NCI-H2107 (cell line): ENCODE data around the gene METTL21C.

Experiments used
- DNase-seq: peaks from one replicate; lab custom pipeline; 2025; lab: John Stamatoyannopoulos, UW

The METTL21C gene

DNA sequence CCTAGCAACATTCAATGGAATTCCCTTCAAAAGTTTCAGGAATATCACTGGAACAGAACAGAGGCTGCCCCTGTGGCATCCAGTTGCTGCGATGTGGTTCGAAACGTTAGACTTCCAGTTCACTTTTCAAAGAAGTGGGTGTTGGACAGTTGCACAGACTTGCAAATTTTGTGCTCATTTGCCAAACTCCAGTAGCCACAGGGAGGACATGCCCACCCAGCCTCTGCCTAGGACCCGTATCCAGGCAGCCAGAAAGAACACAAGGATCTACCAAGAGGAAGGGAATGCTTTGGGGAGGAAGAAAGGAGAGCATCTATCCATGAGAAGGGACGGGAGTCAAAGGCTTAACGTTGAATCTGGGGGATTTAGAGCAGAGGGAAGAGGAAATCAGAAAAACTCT, at the start of gene METTL21C:
Gene METTL21C (minus strand): TSS at position 108 of the 400 bp plus-strand sequence. CDS start 546 bp downstream, outside the sequence.
- no peak for DNase-seq

DNA sequence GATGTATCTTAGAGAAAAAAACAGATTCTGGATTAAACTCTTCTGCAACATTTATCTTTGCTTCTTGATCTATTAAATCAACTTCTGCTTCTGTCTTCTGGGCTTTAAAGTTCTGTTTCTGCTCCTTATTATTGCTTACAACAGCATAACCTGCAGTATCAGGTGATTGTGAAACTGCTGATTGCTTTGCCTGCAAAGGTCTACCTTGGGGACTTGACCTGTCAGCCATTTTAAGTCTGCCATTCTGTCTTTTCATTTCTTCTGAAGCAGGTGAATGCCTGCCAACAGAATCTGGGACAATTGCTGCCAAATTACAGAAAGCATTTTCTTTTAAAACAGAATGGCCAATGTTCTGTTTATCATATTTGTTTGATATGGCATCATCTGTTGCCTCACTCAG, 47.7 kb upstream of the METTL21C start:
- no peak for DNase-seq

DNA sequence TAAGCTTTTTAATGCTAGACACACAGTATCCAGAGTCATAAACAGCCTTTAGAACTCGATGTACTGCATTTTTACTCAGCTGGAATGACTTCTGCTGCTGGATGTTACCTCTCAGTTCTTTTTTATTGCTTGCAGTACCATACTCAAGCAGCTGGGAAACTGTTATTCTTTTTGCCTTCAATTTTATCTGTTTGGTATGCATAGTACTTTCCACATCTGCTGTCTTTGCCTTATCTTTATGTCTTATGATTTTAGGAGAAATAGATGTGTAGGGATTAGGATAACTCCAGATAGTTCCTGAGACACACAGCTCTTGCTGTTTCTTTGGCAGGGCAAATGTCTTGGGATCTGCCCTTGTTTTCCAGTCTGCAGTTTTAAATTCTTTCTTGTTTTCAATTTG, 47.3 kb upstream of the METTL21C start:
- no peak for DNase-seq

DNA sequence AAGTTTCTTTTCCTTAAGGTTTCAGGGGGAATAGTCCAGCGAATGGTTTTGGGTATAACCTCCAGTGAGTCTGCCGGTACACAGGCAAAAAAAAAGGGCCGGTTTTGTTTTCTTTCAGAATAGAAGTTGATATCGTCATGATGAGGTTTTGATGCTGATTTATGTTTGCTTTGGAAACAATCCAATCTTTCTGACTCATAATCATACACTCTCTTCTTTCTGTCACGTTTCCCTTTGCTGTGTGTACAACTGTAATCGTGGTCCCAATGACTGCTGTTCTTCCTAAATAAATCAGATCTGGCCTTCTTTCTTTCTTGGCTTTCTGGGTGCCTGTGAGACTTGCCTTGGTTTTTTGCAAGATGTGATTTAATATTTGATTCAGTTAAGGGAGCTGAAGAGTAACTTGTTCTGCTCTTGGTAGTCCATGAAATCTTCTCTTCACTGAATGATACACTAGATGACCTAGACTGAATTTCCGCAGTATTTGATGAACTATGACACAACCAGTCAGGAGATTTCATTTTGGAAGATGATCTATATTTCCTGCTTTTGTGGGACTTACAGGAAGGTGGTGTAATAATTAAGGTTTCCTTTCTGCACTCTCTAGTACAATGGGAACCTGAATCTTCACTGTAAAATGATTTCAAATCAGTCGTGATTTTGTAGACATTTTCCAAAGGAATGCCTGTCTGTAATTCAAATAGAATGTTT, 34.9 kb upstream of the METTL21C start:
- no peak for DNase-seq

DNA sequence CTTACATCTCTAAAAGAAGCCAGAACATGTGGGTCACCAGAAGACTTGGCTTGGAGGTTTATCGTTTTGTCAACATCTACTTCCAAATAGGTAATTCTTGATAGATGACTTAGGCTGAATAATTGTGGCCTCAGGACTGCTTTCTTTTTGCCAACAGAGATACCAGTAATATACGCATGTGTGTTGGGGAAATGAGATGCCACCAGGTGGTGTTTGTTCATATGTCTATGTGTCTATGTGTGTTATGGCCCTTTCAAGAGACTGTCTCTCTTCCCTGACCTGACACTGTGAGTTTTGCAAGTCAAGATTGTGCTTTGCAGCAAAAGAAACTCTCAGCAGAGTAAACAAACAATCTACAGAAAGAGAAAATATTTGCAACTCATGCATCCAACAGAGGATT, 31.6 kb upstream of the METTL21C start:
- DNase-seq: no peak

DNA sequence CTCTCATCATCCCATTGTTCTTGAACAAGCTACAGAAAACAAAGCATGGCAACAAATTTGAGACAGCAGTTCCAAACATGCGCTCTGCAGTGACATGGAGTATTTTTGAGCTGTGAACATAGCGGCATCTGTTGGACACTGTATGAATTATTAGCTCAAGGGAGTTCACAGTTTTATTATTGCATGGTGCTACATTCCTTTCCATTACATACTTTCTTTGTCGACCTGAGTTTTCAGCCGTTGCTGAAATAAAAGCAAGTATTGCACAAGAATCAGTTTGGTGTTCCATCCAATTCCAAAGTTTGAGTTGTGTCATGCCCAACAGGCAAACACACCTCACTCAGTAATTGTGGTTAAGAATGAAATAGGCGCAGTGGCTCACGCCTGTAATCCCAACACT, 30.1 kb upstream of the METTL21C start:
- DNase-seq: peak; percentile 19

DNA sequence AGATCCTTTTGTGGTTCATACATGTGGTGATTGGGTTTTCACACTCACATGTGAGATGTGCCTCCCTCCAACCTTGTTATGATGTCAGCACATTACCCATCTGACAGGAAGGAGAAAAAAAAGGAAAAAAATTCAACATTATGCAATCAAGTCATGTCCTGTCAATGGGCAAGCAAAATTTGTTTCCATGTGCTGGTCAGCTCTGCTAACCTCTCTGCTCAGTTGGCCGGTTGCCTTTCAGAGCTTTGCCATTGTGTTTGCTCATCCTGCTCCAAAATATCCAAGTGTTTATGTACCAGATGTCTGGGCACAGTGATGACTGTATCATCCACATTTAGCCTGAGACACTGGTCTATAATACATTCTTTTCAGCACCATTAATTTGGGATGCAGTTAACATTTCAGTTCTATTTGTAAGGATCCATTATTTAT, 27.0 kb upstream of the METTL21C start:
- no peak for DNase-seq

DNA sequence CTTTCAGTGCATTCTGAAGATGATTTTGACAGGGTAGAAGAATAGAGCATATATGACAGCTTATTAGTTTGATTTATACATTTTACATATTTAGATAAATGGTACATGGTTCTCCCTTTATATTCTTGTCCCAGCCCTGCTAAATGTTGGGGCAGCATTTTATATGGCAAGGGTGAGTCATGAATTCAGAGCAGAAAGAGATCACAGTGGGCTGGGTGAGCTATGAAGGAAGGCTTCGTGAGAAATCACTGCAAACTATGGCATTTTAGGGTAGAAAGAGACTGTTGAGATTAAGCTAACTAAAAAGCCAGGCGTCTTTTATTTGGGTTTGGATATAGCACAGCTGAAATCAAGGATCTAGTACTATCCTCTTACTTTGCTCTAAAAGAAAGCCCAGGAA, 23.9 kb upstream of the METTL21C start:
- DNase-seq: no peak

DNA sequence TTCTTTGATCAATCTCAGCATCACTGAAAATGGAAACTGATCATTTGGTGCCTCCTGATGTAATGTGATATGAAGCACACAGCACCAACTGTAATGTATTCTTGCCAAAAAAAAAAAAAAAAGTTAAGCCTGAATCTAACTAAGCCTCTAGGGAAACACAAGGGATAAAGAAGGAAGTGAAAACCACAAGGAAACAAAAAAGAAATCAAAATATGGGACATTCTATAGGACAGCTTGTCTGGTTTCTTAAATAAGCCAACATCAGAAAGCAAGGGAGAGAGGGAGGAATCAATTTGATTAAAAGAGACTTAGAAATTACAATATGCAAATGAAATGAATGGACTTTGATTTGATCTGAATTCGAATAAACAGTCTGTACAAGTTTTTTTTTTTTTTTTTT, 20.6 kb upstream of the METTL21C start:
- no peak for DNase-seq

DNA sequence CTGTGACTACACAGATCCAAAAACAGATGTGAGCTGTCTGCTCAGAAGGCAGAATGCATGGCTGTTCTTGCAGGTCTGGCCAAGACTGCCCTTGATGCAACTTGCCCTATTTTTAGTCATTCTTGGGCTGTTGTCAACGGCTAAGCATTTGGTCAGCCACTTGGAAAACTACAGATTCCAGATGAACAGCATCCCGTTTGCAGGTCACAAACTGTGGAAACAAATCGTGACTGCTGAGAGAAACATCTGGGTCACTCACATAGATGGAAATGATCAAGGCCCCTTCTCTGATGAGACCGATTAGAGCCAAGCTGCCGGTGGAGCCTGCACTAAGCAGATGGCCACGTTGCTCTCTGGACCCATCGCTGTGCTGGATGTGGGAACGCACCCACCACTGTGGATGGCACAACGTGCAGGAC, 15.4 kb upstream of the METTL21C start:
- DNase-seq: no peak

DNA sequence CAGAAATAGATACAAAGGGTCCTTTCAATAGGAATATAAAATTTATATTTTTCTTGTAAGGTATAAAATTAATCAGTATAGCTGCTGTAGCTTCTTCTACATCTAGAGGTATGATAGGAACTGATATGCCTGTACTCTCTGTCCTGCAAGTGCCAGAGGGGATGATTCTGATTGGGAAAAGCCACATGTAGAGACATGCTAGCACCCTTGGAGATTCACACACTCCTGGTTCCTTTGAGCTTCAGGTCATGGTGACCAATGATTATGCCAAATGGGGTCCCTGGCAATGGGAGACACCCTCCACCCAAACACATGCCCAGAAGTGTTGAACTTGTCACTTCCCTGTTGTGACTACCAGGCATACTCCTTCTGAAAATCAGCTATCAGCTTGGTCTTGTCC, 14.7 kb upstream of the METTL21C start:
- DNase-seq: no peak

DNA sequence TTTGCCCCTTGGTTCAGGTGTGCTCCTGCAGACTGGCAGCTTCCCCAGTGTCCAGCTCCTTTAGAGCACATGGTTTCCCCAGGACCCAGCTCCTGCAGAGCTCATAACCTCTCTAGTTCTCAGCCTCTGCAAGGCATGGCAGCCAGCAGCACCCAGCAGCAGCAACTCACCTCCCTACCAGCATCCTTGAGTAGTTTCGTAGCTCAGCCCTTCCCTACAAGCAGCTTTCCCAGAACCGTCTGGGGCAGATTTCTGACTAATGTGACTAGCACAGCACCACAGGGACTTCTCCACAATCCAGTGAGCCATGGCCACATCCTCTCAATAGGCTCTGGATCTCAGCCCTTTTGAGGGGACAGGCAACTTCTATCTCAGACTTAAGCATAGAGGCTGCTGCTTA, 14.1 kb upstream of the METTL21C start:
- DNase-seq: no peak

DNA sequence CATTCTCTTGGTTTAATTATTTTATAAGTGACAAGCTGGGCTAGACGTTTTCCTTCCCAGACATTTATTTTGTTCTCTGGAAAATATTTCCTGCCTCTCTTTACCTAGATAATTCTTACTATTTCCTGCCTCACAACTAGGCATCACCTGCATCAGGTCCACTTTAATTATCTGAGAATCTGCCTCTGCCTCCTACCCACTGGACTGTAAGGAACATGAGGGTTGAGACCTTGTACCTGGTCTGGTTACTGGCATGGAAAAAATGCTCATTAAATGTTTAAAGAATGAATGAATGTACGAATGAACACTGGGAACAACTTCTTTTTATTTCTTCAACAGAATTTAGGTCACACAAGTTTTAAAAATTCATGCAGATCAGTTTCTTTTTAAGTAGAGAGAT, 13.4 kb upstream of the METTL21C start:
- no peak for DNase-seq

DNA sequence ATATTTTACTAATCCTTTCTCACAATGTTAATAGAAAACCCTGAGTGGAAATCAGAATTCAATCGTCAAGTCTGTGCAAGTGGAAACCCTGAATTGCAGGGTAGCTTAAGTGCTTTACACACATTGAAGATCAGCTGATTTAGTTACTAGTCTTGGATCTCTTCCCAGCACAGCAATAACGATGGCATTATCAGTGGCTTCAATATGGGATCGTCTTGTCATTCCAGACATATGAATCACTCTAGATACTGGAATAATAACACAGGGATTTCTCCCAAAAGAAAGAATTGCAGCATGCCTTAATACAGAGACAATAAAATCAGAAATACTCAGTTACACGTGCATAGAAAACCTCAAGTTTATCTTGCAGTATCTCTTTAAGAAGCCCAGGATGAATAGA, 12.6 kb upstream of the METTL21C start:
- no peak for DNase-seq

DNA sequence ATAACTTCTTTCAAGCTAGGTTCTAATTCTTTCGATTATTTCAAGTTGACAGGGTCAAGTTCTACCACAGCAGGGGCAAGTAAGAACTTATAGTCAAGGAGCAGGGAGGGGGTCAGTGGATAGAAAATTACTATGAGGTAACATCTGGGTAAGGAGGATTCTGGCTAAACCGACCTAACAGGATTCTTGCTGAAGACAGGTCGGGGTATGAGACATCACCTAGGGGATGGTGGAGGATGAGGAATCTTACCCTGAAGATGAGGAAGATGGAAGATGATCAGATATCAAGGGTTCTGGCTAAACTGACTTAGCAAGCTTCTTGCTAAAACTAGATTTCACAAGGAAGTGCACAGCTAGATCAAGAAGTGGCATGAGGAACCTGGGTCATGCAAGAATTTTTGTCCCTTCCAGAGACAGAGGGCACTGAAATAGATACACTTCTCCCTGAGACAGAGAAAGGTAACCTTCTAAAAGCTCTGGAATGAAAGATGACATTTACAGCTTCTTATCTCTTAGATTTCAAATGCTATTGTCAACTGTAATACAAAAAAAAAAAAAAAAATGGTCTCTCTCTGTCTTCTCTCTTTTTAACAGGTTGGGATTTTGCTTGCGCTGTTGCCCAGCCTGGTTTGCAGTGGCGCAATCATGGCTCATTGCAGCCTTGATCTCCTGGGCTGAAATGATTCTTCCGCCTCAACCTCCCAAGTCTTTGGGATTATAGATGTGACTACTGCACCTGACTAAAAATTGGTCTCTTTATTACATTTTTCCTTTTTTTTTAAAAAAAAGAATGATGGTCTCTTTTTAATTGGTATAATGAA, 9.6 kb upstream of the METTL21C start:
- no peak for DNase-seq

DNA sequence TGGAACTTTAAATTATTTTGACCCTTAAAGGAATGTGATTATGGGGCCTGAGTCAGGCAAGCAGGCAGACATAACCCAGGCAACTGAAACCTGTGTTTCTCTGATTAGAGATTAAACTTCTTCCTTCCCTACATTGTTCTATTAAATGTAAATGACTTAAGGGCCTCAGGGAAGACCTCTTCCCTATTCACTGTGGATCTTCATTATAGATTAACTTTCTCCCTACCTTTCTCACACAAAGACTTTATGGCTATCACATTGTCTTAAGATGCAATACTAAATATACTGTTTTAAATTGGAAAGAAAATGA, 8.8 kb upstream of the METTL21C start:
- DNase-seq: no peak

DNA sequence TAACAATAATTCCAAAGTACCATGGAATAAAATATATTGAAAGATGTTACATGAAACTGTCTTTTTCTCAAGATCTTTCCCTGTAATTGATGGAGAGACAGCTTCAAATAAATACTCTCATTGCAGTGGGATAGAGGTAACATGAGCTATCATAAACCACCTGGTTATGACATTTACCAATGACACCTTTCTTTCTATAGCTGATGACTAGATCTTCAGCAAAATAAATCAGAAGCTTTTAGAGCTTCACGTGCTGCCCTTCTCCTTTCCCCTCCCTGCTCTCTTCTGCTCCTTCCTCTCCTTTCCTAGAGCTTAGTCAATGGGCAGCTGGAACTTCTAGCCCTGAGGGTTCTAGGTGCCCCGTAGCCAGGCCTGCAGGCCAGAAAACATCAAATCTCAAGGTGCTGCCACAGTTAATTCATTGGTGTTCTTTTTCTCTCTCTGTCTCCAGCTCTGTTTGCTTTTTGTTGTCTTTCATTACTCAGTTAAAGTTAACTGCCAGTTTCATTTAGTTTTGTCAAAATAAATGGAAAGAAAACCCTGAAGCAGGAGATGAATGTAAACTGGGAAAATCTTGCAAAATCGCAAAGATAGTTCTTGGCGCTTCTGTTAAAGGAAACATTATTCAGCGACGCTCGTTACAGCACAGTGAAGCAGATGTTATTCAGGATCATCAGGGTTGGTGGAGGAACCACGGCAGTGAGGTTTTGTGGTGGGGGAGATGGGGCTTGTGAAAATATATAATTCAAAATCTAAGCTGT, 8.3 kb upstream of the METTL21C start:
- no peak for DNase-seq

DNA sequence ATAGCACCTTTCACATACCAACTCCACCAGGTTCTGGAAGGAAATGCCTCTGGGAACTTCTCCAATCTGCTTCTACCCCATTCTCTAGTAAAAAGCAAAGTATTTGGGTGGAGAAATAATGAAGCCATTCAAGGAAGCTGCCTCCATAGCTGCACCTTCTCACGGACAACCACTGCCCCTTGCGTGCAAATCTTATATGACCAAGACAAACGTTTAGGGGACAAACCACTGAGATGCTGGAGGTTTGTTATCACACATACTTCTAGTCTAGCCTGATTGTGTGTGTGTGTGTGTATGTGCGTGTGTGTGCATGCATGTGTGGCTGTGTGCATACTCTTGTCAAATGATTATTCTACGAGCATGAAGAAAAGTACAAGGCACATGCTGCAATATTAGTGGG, 6.5 kb upstream of the METTL21C start:
- no peak for DNase-seq

DNA sequence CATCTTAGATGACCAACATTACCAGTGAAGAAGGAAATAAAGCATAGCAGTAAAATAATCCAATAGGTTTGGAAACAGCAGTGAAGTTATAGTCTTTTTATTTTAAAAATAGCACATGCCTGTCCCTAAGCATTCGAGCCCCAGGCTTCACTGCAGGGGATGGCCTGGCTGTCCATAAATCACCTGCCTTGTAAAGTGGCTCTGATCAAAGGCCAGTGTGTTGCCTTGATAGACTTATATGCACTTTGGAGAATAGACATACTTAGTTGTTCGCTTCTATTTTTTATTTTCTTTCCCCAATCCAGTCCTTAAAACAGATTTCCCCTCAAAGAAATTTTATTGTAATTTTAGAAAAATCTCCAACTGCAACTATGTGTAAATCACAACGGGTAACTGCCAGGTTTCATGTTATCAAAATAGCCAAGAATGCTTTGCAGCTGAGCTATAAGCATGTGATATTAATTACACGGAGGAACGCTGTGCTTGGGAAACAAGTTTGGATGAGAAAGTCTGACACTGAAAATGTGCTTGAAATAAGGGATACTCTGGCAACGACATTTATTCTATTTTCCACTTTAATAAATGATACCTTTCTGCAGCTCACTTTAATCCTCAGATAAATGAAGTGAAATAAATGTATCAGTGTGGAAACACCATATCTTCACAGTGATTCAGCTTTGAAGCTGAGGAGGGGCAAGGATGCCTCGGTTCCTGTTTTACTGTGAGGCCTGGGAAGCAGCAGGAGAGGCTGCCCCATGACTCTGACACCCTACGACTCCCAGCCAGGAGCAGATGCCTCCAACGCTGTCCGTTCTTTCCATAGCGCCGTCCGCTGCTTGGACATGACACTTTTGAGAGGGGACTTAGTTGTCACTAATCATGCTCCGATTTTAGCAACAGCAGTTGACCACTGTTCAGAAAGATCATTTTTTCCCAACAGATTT, 5.5 kb upstream of the METTL21C start:
- no peak for DNase-seq

DNA sequence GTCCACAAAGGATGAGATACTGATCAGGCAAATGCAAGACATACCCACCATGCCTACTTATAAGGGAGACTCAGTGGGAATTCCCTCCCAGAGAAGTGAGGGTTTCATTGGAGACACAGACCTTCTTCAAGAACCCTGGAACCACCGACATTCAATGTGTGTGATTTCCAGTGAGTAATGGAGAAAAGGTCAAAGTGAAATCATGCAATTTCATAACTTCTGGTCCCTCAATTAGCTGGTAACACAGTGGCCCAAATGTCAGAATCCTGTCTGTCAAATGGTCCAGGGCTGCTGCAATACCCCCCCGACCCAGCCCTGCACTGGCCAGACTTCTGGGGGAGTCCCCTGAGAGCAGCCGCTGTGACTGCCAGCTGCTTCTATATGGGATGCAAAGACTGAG, 4.7 kb upstream of the METTL21C start:
- DNase-seq: no peak

DNA sequence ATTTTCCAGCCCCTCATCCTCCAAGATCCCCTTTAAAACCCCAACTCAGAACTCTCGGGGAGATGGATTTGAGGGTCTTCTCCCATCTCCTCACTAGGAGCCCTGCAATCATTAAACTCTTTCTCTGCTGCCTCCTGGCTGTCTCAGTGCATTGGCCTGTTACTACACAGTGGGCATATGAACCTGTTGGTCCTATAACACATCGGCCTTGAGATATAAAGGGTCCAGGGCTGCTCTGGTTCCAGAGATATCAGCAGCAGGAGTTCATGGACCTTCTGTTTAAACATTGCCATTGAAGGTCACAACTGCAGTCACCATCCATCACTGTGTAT, 3.8 kb upstream of the METTL21C start:
- no peak for DNase-seq
